Hepatocyte (in vitro differentiated cells): ENCODE measurements around the gene SNPH. TPM values are rescaled to one million over a fixed set of nuclear protein-coding genes. Genes with fewer than 3 reads are reported as not detected.

ENCODE experiments used
- DNase-seq: peaks from one replicate; pipeline ENCODE4 v3.0.0-alpha.2; 2016; ENCODE audit warnings: low spot score
- H2AFZ ChIP-seq: fragments of 200-600 bp; sonication (generic); 2 replicates; pipeline ENCODE4 v1.6.0; 2016; ENCODE audit warnings: antibody characterized with exemption, mild to moderate bottlenecking
- H3K27ac ChIP-seq: fragments of 200-600 bp; sonication (generic); 2 replicates; pipeline ENCODE4 v1.5.1; 2016; ENCODE audit warnings: mild to moderate bottlenecking
- H3K27me3 ChIP-seq: fragments of 200-600 bp; sonication (generic); 2 replicates; pipeline ENCODE4 v1.6.1; 2016
- H3K36me3 ChIP-seq: fragments of 200-600 bp; sonication (generic); replicated peaks from 2 replicates; pipeline ENCODE4 v1.5.1; 2016; ENCODE audit warnings: low read depth; ENCODE audit not compliant: insufficient read depth
- H3K4me1 ChIP-seq: fragments of 200-600 bp; sonication (generic); 2 replicates; pipeline ENCODE4 v1.5.1; 2016; ENCODE audit warnings: mild to moderate bottlenecking, moderate library complexity; ENCODE audit not compliant: insufficient read depth
- H3K4me2 ChIP-seq: fragments of 200-600 bp; sonication (generic); 2 replicates; pipeline ENCODE4 v1.6.0; 2016
- H3K4me3 ChIP-seq: fragments of 200-600 bp; sonication (generic); 2 replicates; pipeline ENCODE4 v1.5.1; 2016; ENCODE audit warnings: mild to moderate bottlenecking
- H3K79me2 ChIP-seq: fragments of 200-600 bp; sonication (generic); 2 replicates; pipeline ENCODE4 v1.6.0; 2017; ENCODE audit warnings: mild to moderate bottlenecking
- H3K9me2 ChIP-seq: fragments of 200-600 bp; sonication (generic); replicated peaks from 2 replicates; pipeline ENCODE4 v1.6.0; 2017; ENCODE audit warnings: mild to moderate bottlenecking; ENCODE audit not compliant: insufficient read depth
- H3K9me3 ChIP-seq: fragments of 200-600 bp; sonication (generic); 2 replicates; pipeline ENCODE4 v1.5.1; 2016; ENCODE audit warnings: low read depth, mild to moderate bottlenecking
- H4K20me1 ChIP-seq: fragments of 200-600 bp; sonication (generic); 2 replicates; pipeline ENCODE4 v1.6.0; 2016; ENCODE audit warnings: mild to moderate bottlenecking; ENCODE audit not compliant: insufficient read depth, poor library complexity, severe bottlenecking
- EZH2 ChIP-seq: fragments of 200-600 bp; sonication (generic); IDR thresholded peaks from 2 replicates; pipeline ENCODE4 v1.6.1; 2016; ENCODE audit warnings: antibody characterized with exemption, mild to moderate bottlenecking, borderline replicate concordance
- EZH2phosphoT487 ChIP-seq: fragments of 200-600 bp; sonication (generic); IDR thresholded peaks from one replicate; pipeline ENCODE4 v1.6.1; 2018; ENCODE audit warnings: antibody characterized with exemption, mild to moderate bottlenecking, low read depth, moderate library complexity; ENCODE audit not compliant: unreplicated experiment, severe bottlenecking
- WGBS: methylation state at CpG from one replicate; pipeline ENCODE4 v1.1.6; 2016; ENCODE audit warnings: low lambda C conversion rate; ENCODE audit errors: missing lambda C conversion rate; 5-methylcytosine and 5-hydroxymethylcytosine counted together
- polyA plus RNA-seq: library from polyadenylated mRNA; unstranded; fragments of >200 nt; fragmentation: Nextera tagmentation; extraction: Ambion mirVana; gene quantifications from 2 replicates; pipeline ENCODE4 v1.2.1, GENCODE V29; 2016
- total RNA-seq: library from RNA; depleted of rRNA; stranded (reverse); fragments of >200 nt; gene quantifications from 2 replicates; pipeline ENCODE4 v1.2.3, GENCODE V29; 2014
- TF ChIP-seq, protein P1 (sequence below): fragments of 200-600 bp; sonication (generic); IDR thresholded peaks from 2 replicates; pipeline ENCODE4 v1.5.1; 2016; ENCODE audit warnings: antibody characterized with exemption, mild to moderate bottlenecking; ENCODE audit not compliant: poor library complexity

The SNPH gene
- total and polyA plus RNA-seq, 2 experiments from 2014 or later: 2.3 to 3.7 TPM

- H3K4me1 ChIP-seq: no peaks in the 10 kb centered on the region
- H3K27ac ChIP-seq: no peak overlapping the region
- TF ChIP-seq EZH2 (no peak), EZH2phosphoT487 (no peak)
- TF ChIP-seq, protein P1, sequence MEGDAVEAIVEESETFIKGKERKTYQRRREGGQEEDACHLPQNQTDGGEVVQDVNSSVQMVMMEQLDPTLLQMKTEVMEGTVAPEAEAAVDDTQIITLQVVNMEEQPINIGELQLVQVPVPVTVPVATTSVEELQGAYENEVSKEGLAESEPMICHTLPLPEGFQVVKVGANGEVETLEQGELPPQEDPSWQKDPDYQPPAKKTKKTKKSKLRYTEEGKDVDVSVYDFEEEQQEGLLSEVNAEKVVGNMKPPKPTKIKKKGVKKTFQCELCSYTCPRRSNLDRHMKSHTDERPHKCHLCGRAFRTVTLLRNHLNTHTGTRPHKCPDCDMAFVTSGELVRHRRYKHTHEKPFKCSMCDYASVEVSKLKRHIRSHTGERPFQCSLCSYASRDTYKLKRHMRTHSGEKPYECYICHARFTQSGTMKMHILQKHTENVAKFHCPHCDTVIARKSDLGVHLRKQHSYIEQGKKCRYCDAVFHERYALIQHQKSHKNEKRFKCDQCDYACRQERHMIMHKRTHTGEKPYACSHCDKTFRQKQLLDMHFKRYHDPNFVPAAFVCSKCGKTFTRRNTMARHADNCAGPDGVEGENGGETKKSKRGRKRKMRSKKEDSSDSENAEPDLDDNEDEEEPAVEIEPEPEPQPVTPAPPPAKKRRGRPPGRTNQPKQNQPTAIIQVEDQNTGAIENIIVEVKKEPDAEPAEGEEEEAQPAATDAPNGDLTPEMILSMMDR: no peak
- no peaks in the 10 kb centered on the region for H3K36me3 ChIP-seq
- H2AFZ ChIP-seq: no peak overlapping the region
- H3K9me2 ChIP-seq: no peaks in the 10 kb centered on the region
- no peak overlapping the region for H3K4me2 ChIP-seq
- no peaks in the 10 kb centered on the region for H3K9me3 ChIP-seq
- 93% methylated on average over 6 of the region's 6 CpGs for WGBS
- H4K20me1 ChIP-seq: no peaks in the 10 kb centered on the region
- no peak for DNase-seq
- H3K4me3 ChIP-seq: no peak overlapping the region
- no peaks in the 10 kb centered on the region for H3K27me3 ChIP-seq
- H3K79me2 ChIP-seq: no peaks in the 10 kb centered on the region
Observed at GRCh38 chr20:1293641-1294379, 27.7 kb downstream of the SNPH start.

- TF ChIP-seq EZH2 (no peak), EZH2phosphoT487 (no peak)
- TF ChIP-seq, protein P1: no peak
- Histone ChIP-seq H3K4me2 (no peak overlapping the region), H3K4me1 (no peaks in the 10 kb centered on the region), H3K27me3 (no peaks in the 10 kb centered on the region), H3K79me2 (no peaks in the 10 kb centered on the region), H3K36me3 (no peaks in the 10 kb centered on the region), H3K9me3 (no peaks in the 10 kb centered on the region), H3K4me3 (no peak overlapping the region), H3K27ac (no peak overlapping the region), H3K9me2 (no peaks in the 10 kb centered on the region), H4K20me1 (no peaks in the 10 kb centered on the region), H2AFZ (no peak overlapping the region)
- no peak for DNase-seq
- WGBS: 90% methylated on average over 5 of the region's 8 CpGs
Observed at GRCh38 chr20:1294497-1294896, 28.4 kb downstream of the SNPH start.

GRCh38 chr20:1295276-1295930, 29.3 kb downstream of the SNPH start:
- WGBS: 94% methylated on average over 20 of the region's 20 CpGs
- Histone ChIP-seq H3K36me3 (no peaks in the 10 kb centered on the region), H3K27ac (no peak overlapping the region), H3K79me2 (no peaks in the 10 kb centered on the region), H3K4me1 (no peaks in the 10 kb centered on the region), H3K4me3 (no peak overlapping the region), H3K9me2 (no peaks in the 10 kb centered on the region), H3K4me2 (no peak overlapping the region), H3K9me3 (no peaks in the 10 kb centered on the region), H2AFZ (no peak overlapping the region), H4K20me1 (no peaks in the 10 kb centered on the region), H3K27me3 (no peaks in the 10 kb centered on the region)
- DNase-seq: no peak
- TF ChIP-seq EZH2 (no peak), EZH2phosphoT487 (no peak)
- TF ChIP-seq, protein P1: no peak
